ENCODE measurements around the gene XRCC6. TPM values are rescaled to one million over a fixed set of nuclear protein-coding genes. Genes with fewer than 3 reads are reported as not detected.

XRCC6 gene
- total and polyA plus RNA-seq, 9 of the 15 experiments (the other 6 are each of a cell fraction or from before 2014, with no cell fraction given): 151 to 440 (median 318) TPM

GRCh38 chr22:41682033-41682807 lies 61.1 kb downstream of the XRCC6 start (continued):
- TF ChIP-seq GMEB1 (CRISPR knock-in tag; IDR thresholded peaks at IDR 0.05) (no peak), THRB (CRISPR knock-in tag; conservative IDR thresholded peaks at IDR 0.05) (no peak), SMARCC2 (IDR thresholded peaks at IDR 0.05; ENCODE audit: low read depth) (no peak), SOX6 (IDR thresholded peaks at IDR 0.05) (no peak), CTCF (IDR thresholded peaks at IDR 0.05 in 2 of 3, conservative IDR thresholded peaks at IDR 0.05 in 1 of 3; ENCODE audit: insufficient read depth in 2 of 3, low read depth in 1 of 3, low read length in 3 of 3) (no peak), ZNF239 (CRISPR knock-in tag; IDR thresholded peaks at IDR 0.05) (no peak), CBX5 (IDR thresholded peaks at IDR 0.05; ENCODE audit: borderline replicate concordance, low read depth) (no peak), ELF2 (CRISPR knock-in tag; IDR thresholded peaks at IDR 0.05) (no peak; the same call in 1 of the 2 replicates), SAP30 (IDR thresholded peaks at IDR 0.05; ENCODE audit: borderline replicate concordance, insufficient read depth, low read depth, low read length, poor library complexity, severe bottlenecking) (peak; percentile 78), TFAM (CRISPR knock-in tag; conservative IDR thresholded peaks at IDR 0.05) (no peak), POLR2A (conservative IDR thresholded peaks at IDR 0.05) (peak; percentile 92), CREM (IDR thresholded peaks at IDR 0.05; ENCODE audit: low read depth) (peak; percentile 100)

All from K562 (cell line).